ENCODE results near the gene PGAP3. TPM values are rescaled to one million over a fixed set of nuclear protein-coding genes. Genes with fewer than 3 reads are reported as not detected.

PGAP3 gene
- total and polyA plus RNA-seq, 8 donors = 17.2 to 46.5 (median 39.5) TPM

GRCh38 chr17:39677542-39678339, 10.1 kb downstream of the PGAP3 start:
- H3K9me3 ChIP-seq = no peaks in the 10 kb centered on the region
- no peak overlapping the region for H3K4me3 ChIP-seq
- H3K4me1 ChIP-seq = peaks cover 19 to 22% of the 10 kb centered on the region in 2 donors
- peak; percentile 49 for ATAC-seq
- H3K27me3 ChIP-seq = no peaks in the 10 kb centered on the region
- TF ChIP-seq CTCF (IDR thresholded peaks at IDR 0.05) = no peak
- intact Hi-C loops (cut with DNase I) = no loop called here
- no peak overlapping the region for H3K27ac ChIP-seq
- DNase-seq = peak in 3 of 4 donors; percentile 51 to 83 (median 75)
- H3K36me3 ChIP-seq = peaks cover 0 to 12% of the 10 kb centered on the region in 2 donors

- TF ChIP-seq CTCF (IDR thresholded peaks at IDR 0.05) = no peak
- DNase-seq (peak in 1 of 4 donors; percentile 33), ATAC-seq (no peak)
- Histone ChIP-seq H3K4me1 (peaks cover 19 to 22% of the 10 kb centered on the region in 2 donors), H3K27ac (no peak overlapping the region), H3K4me3 (no peak overlapping the region), H3K9me3 (no peaks in the 10 kb centered on the region), H3K36me3 (peaks cover 0 to 12% of the 10 kb centered on the region in 2 donors), H3K27me3 (peaks cover 0 to 3% of the 10 kb centered on the region in 2 donors)
- intact Hi-C loops (cut with DNase I) = no loop called here
These were observed 10.8 kb downstream of the PGAP3 start for GRCh38 chr17:39677072-39677471.

- Histone ChIP-seq H3K4me3 (no peak overlapping the region), H3K4me1 (peaks cover 19 to 22% of the 10 kb centered on the region in 2 donors), H3K27ac (no peak overlapping the region), H3K9me3 (no peaks in the 10 kb centered on the region), H3K27me3 (peaks cover 1 to 10% of the 10 kb centered on the region in 2 donors), H3K36me3 (peaks cover 0 to 12% of the 10 kb centered on the region in 2 donors)
- intact Hi-C loops (cut with DNase I) = no loop called here
- ATAC-seq (peak; percentile 70), DNase-seq (peak in 3 of 4 donors; percentile 87 to 88 (median 88))
- TF ChIP-seq CTCF (IDR thresholded peaks at IDR 0.05) = no peak
These were observed 11.5 kb downstream of the PGAP3 start for GRCh38 chr17:39676198-39676819.

- DNase-seq (peak in 1 of 4 donors; percentile 34), ATAC-seq (no peak)
- H3K9me3 ChIP-seq = no peaks in the 10 kb centered on the region
- peaks cover 6 to 18% of the 10 kb centered on the region in 2 donors for H3K27me3 ChIP-seq
- peak overlapping the region in 1 of 2 donors; percentile 53 for H3K27ac ChIP-seq
- H3K4me1 ChIP-seq = peaks cover 19 to 22% of the 10 kb centered on the region in 2 donors
- intact Hi-C loops (cut with DNase I) = no loop called here
- no peak overlapping the region for H3K4me3 ChIP-seq
- TF ChIP-seq CTCF (IDR thresholded peaks at IDR 0.05) = no peak
- peaks cover 0 to 6% of the 10 kb centered on the region in 2 donors for H3K36me3 ChIP-seq
These were observed 12.3 kb downstream of the PGAP3 start for GRCh38 chr17:39675390-39676082.

Measured in left lung (tissue), 10 donors.